Choroid plexus epithelial cell (primary cell): ENCODE measurements around the gene POU2F2.
A peak's percentile ranks its signal among the peaks of the same experiment; 100 is the strongest.

Experiments
- DNase-seq: peaks from one replicate; pipeline ENCODE4 v3.0.0-alpha.2; 2010; ENCODE audit warnings: low read depth
- H3K4me3 ChIP-seq: 2 replicates; pipeline ENCODE4 v1.5.1; 2011; ENCODE audit warnings: low read depth, mild to moderate bottlenecking, control low read depth, low read length, moderate library complexity
- CTCF ChIP-seq: conservative IDR thresholded peaks from 2 replicates; pipeline ENCODE4 v1.5.1; 2011; ENCODE audit warnings: low read depth, mild to moderate bottlenecking, control low read depth, inconsistent platforms, low read length, moderate library complexity

Gene POU2F2

GRCh38 chr19:42069619-42070351 is 62.5 kb downstream of the POU2F2 start, which contains the start of gene GRIK5:
Gene GRIK5 (minus strand): TSS chr19:42070206. CDS start chr19:42065770, 4,436 bp downstream.
- H3K4me3 ChIP-seq, result no peak within 1 kb of the TSS
- DNase-seq, result no peak
- no peak for TF ChIP-seq CTCF

- H3K4me3 ChIP-seq, result no peak overlapping the region
- no peak for DNase-seq
- no peak for TF ChIP-seq CTCF
Measured at GRCh38 chr19:42068756-42069571, 63.3 kb downstream of the POU2F2 start.

GRCh38 chr19:42068361-42068755 is 63.9 kb downstream of the POU2F2 start:
- no peak for TF ChIP-seq CTCF
- H3K4me3 ChIP-seq, result no peak overlapping the region
- DNase-seq, result no peak

GRCh38 chr19:42067315-42067888 is 64.8 kb downstream of the POU2F2 start:
- DNase-seq, result no peak
- no peak overlapping the region for H3K4me3 ChIP-seq

GRCh38 chr19:42066075-42066754 is 66.0 kb downstream of the POU2F2 start:
- no peak for TF ChIP-seq CTCF
- DNase-seq, result peak; percentile 37
- no peak overlapping the region for H3K4me3 ChIP-seq

More at GRCh38 chr19:42067315-42067888, 64.8 kb downstream of the POU2F2 start:
- TF ChIP-seq CTCF, result no peak

GRCh38 chr19:42065511-42065910 is 66.7 kb downstream of the POU2F2 start:
- DNase-seq, result no peak
- no peak overlapping the region for H3K4me3 ChIP-seq
- no peak for TF ChIP-seq CTCF
